Right lobe of liver (tissue), 6 donors: ENCODE data around the gene ERCC6L2. TPM values are rescaled to one million over a fixed set of nuclear protein-coding genes. Genes with fewer than 3 reads are reported as not detected.

Experiments
- ATAC-seq, 4 donors: fragments of 200-7000 bp; cut with Tn5 transposase; one replicate each; pipeline ENCODE4 v1.9.1; 2020; ENCODE audit warnings: mild to moderate bottlenecking in 4 of 4, moderate library complexity in 4 of 4
- DNase-seq, 3 donors: peaks; one replicate each; pipeline ENCODE4 v3.0.0-alpha.2; 2020
- H3K27ac ChIP-seq, 3 donors: fragments of 200-600 bp; one replicate each; pipeline ENCODE4 v1.8.0; 2022
- H3K27me3 ChIP-seq, 2 donors: fragments of 200-600 bp; one replicate each; pipeline ENCODE4 v1.8.0; 2022
- H3K36me3 ChIP-seq, 4 donors: fragments of 200-600 bp; sonication (generic) in 1 of 4; one replicate each; pipeline versions ENCODE4 v1.5.1 to v1.8.0; 2017 to 2022; ENCODE audit warnings: control low read depth in 1 of 4
- H3K4me1 ChIP-seq, 4 donors: fragments of 200-600 bp; sonication (generic) in 1 of 4; one replicate each; pipeline versions ENCODE4 v1.5.1 to v1.8.0; 2017 to 2022; ENCODE audit warnings: control low read depth in 1 of 4
- H3K4me3 ChIP-seq, 3 donors: fragments of 200-600 bp; one replicate each; pipeline ENCODE4 v1.8.0; 2022
- H3K9me3 ChIP-seq, 4 donors: fragments of 200-600 bp; sonication (generic) in 1 of 4; one replicate each; pipeline versions ENCODE4 v1.5.1 to v1.8.0; 2017 to 2022; ENCODE audit warnings: control low read depth in 1 of 4
- CTCF ChIP-seq, 4 donors: fragments of 200-600 bp in 3 of 4; fragments of 450-650 bp in 1 of 4; IDR thresholded peaks; one replicate each; pipeline versions ENCODE4 v1.5.1 to v1.8.0; 2016 to 2022; ENCODE audit warnings: antibody characterized with exemption in 4 of 4, mild to moderate bottlenecking in 2 of 4
- POLR2A ChIP-seq: fragments of 450-650 bp; IDR thresholded peaks from one replicate; pipeline ENCODE4 v1.6.1; 2017; ENCODE audit warnings: antibody characterized with exemption, mild to moderate bottlenecking
- WGBS: methylation state at CpG from one replicate; pipeline ENCODE4 v1.1.6; 2018; ENCODE audit warnings: low coverage, low lambda C conversion rate; ENCODE audit not compliant: insufficient coverage; ENCODE audit errors: missing lambda C conversion rate; 5-methylcytosine and 5-hydroxymethylcytosine counted together
- intact Hi-C, 2 donors: fragments of 100-400 bp; cut with DNase I; formaldehyde crosslinking; loops; one replicate each; pipeline versions ENCODE4 v1.11.2 to v1.14.1; 2022
- small RNA-seq, 2 experiments: library from RNA; depleted of rRNA; stranded (forward); fragments of <200 nt; gene quantifications; one replicate each; pipeline ENCODE3, GENCODE V24; 2016
- total RNA-seq, 6 experiments: library from RNA; depleted of rRNA in 2 of 6; stranded (reverse); fragments of >200 nt in 2 of 6; fragmentation: NEBNext Ultra II Directional in 3 of 6; extraction: Animal tissue kit (Norgen Biotek cat#: 25700) in 3 of 6; gene quantifications; one replicate each; pipeline versions ENCODE4 v1.1.0 to v1.2.4, GENCODE V29; 2016 to 2023
- donor health status: DM: no; HTN: yes; CAD: no.
- donor health status: DM: no; HTN: no; CAD: no.
- donor health status: DM: no; HTN: no; CAD: no.
- donor health status: DM: no; HTN: yes; CAD: no.
- donor health status: DM: no; HTN: yes; CAD: no.

The ERCC6L2 gene
- total RNA-seq, 6 experiments from 2014 or later = 11.5 to 21.1 (median 17.2) TPM

DNA sequence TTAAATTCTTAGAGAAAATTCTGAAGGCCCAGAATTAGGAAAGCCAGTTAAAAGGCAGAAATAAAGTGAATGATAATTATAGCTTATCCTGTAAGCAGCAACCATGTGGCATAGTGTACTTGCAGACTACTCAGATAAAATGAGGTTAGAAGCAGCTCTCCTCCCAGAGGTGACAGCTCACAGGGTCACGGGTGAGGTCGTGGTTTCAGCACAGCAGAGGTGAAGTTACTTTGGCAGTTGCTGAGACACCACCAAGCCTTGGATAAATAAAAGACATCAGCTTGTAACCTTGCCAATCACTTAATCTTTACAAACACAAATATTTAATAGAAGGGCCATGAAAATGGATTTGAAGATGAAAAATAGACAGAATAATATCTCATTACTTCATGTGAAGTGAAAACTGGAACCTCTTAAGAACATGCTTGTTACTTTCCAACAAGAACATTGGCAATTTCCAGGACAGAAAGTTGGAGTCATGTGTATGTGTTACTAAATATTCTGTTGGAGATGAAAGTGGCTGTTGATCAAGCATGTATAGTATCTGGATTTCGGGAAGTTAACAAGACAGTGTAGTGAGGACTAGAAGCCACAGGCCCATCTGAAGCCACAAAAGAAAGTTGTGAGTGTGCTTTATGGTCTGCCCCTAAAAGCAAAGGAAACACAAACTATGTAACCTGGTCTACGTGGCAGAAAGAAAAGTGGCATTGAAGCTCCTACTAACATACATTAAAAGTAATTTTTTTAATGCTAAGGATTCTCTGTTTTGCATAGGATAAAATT lies 134.4 kb downstream of the ERCC6L2 start:
- H3K9me3 ChIP-seq = no peaks in the 10 kb centered on the region
- WGBS = 43% methylated on average over 4 of the region's 4 CpGs
- peak; percentile 72 to 84 (median 80) for ATAC-seq
- intact Hi-C loops = no loop called here
- H3K27me3 ChIP-seq = no peaks in the 10 kb centered on the region
- peaks cover 0 to 8% (median 0%) of the 10 kb centered on the region in 4 donors for H3K36me3 ChIP-seq
- no peak overlapping the region for H3K4me3 ChIP-seq
- no peak for TF ChIP-seq POLR2A
- TF ChIP-seq CTCF (IDR thresholded peaks at IDR 0.05) = no peak
- H3K27ac ChIP-seq = peak overlapping the region in 1 of 3 donors; percentile 47
- DNase-seq = peak; percentile 62 to 82 (median 76)
- peaks cover 0 to 28% (median 9%) of the 10 kb centered on the region in 4 donors for H3K4me1 ChIP-seq

DNA sequence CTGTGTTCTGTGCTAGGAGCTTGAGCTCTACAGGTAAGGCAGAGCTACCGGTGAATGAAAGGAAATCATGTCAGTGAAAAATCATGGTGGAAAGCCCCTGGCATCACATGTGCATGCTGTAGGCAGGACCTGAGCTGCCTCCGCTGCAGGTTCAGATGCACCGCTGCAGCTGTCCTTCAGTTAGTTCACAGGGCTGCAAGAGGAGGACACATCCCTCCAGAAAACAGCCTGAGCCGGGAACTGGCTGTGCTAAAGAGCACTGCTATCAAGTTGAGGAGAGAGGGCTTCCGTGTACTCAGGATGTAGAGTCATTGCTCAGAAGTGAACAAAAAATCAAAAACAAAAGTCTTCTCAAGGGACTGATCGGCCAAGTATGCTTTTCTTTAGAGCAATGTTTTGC lies 138.6 kb downstream of the ERCC6L2 start:
- WGBS = 60% methylated on average over 4 of the region's 6 CpGs
- H3K4me3 ChIP-seq = no peak overlapping the region
- ATAC-seq (peak; percentile 44 to 89 (median 56)), DNase-seq (no peak)
- TF ChIP-seq CTCF (IDR thresholded peaks at IDR 0.05) (no peak), POLR2A (no peak)
- H3K4me1 ChIP-seq = peaks cover 0 to 16% (median 5%) of the 10 kb centered on the region in 4 donors
- H3K27ac ChIP-seq = peak overlapping the region in 1 of 3 donors; percentile 12
- H3K9me3 ChIP-seq = no peaks in the 10 kb centered on the region
- intact Hi-C loops = no loop called here
- H3K36me3 ChIP-seq = peaks cover 0 to 8% (median 0%) of the 10 kb centered on the region in 4 donors
- H3K27me3 ChIP-seq = no peaks in the 10 kb centered on the region

DNA sequence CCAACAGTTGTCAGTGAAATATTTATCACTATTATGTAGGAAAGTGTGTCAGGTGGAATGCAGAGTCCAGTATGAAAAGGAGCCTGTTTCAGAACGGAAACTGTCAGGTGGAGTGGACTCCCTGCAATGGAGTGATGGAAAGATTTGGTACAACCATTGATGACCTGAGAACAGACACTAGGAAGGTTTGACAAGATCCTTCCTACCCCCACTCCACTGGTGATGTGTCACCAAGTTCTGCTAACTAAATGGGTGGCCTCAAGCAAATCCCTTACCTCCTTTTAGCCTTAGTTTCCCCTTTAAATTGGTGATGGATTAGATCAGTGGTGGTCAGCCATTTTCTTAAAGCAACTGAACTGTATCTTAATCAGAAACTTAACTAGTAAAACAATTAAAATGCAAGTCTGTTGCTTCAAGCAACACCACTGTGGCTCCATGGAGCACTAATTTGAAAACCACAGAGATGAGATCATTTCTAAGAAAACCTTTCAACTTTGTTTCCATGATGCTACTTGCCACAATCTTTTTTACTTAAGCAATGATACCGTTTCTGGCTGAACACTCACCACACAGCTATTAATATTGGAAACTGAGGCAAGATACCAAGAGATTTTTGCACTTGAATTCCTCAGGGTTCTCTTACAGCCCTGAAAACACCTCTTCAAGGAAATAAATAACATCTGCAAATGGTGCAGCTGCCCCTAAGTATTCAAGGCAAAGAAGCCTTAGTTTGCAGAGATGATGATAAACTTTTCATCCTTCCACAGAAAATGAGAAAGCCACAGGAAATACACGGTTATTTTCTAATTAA lies 140.6 kb downstream of the ERCC6L2 start:
- Histone ChIP-seq H3K4me1 (peaks cover 0 to 7% (median 0%) of the 10 kb centered on the region in 4 donors), H3K4me3 (no peak overlapping the region), H3K9me3 (no peaks in the 10 kb centered on the region), H3K27ac (no peak overlapping the region), H3K36me3 (peaks cover 0 to 8% (median 0%) of the 10 kb centered on the region in 4 donors), H3K27me3 (no peaks in the 10 kb centered on the region)
- intact Hi-C loops = no loop called here
- ATAC-seq = no peak
- DNase-seq = no peak
- WGBS = 84% methylated on average over 3 of the region's 3 CpGs
- TF ChIP-seq POLR2A (no peak), CTCF (IDR thresholded peaks at IDR 0.05) (no peak)

Small RNA genes lying within 50 kb of the gene (small RNA-seq; reads per million reads assigned to genes)
- gene RNA5SP289 (0.10 to 0.13 reads per million in 2 experiments), gene RNU2-46P (0 reads per million in 2 experiments)
